ENCODE data around the gene LCE1A. TPM values are rescaled to one million over a fixed set of nuclear protein-coding genes. Genes with fewer than 3 reads are reported as not detected.

Gene LCE1A
- polyA plus RNA-seq, 1 of the 3 experiments (the other 2 are of a cell fraction): not detected

DNA sequence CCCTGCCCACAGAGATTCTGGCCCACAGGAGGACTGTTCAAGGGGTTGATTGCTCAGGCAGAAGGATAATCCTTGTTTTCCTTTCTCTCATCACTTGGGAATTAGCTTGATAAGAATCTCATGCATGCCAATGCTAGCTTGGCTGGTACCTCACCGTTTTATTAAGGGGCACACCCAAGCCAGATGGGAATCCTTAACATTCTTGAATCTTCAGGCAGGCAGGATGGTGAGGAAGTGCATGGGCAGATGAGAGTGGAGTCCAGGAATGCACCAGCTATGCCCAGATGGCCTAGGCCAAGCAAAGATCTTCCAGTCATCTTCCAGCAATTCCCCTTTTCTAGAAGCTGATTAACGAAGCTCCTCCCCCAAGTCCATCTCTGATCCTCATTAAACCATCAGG, 28.4 kb downstream of the LCE1A start:
- TF ChIP-seq TCF12 (IDR thresholded peaks at IDR 0.05) (peak; percentile 49), SIN3A (IDR thresholded peaks at IDR 0.05; ENCODE audit: borderline replicate concordance, low read depth, low read length) (no peak), RCOR1 (IDR thresholded peaks at IDR 0.05; ENCODE audit: low read length) (no peak)
- H3K27ac ChIP-seq (ENCODE audit: low read depth in 2 of 2, low read length in 1 of 2): no peak overlapping the region
- H3K27me3 ChIP-seq (ENCODE audit: insufficient read depth): no peaks in the 10 kb centered on the region; the same call in 1 of the 2 replicates
- POLR2A ChIA-PET: no interaction called here
- H3K9me3 ChIP-seq: no peaks in the 10 kb centered on the region
- H3K9me2 ChIP-seq: no peaks in the 10 kb centered on the region
- no peaks in the 10 kb centered on the region for H3K4me1 ChIP-seq (ENCODE audit: control insufficient read depth in 1 of 2, insufficient read depth in 2 of 2, low read depth in 1 of 2, low read length in 1 of 2)
- H3K9ac ChIP-seq: no peak overlapping the region
- CTCF ChIA-PET: interaction anchor here (0.6 kb wide), 1 partner anchor 8 kb away, joined by 3 read pairs; no protein-coding TSS in a partner anchor
- no peak overlapping the region for H3K4me2 ChIP-seq
- no peaks in the 10 kb centered on the region for H4K20me1 ChIP-seq (ENCODE audit: insufficient read depth)
- no peaks in the 10 kb centered on the region for H3K36me3 ChIP-seq (replicated peaks in 1 of 2; ENCODE audit: control insufficient read depth in 1 of 2, insufficient read depth in 2 of 2, low read length in 1 of 2)
- no peaks in the 10 kb centered on the region for H3K79me2 ChIP-seq (ENCODE audit: insufficient read depth)
- no peak overlapping the region for H2AFZ ChIP-seq (ENCODE audit: low read depth)
- no peak for DNase-seq
- H3K4me3 ChIP-seq (ENCODE audit: low read depth in 2 of 2, low read length in 1 of 2): no peak overlapping the region
- WGBS (ENCODE audit: low lambda C conversion rate): 0% methylated on average over 2 of the region's 2 CpGs
- no peaks in the 10 kb centered on the region for H3F3A ChIP-seq (replicated peaks; ENCODE audit: insufficient read depth)

DNA sequence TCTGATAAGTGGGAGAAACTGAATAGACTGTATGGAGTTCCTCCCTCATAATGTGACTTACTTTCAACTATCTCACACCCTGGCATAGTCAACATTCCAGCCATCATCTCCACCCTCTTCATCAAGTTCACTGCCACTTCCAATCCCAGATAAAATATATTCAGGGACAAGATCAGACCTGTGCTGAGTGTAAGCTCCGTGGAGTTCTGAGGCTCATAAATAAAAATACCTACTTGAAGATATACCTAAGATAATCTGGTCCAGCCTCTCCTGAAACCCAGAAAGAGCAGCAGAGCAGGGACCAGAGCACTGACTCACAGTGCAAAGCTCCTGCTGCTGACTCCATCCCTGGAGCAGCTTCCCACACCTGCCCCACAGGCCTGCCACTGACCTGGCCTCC, 30.8 kb downstream of the LCE1A start:
- Histone ChIP-seq H3K36me3 (replicated peaks in 1 of 2; ENCODE audit: control insufficient read depth in 1 of 2, insufficient read depth in 2 of 2, low read length in 1 of 2) (no peaks in the 10 kb centered on the region), H3K79me2 (ENCODE audit: insufficient read depth) (no peaks in the 10 kb centered on the region), H3K27ac (ENCODE audit: low read depth in 2 of 2, low read length in 1 of 2) (no peak overlapping the region), H2AFZ (ENCODE audit: low read depth) (no peak overlapping the region), H3K9me3 (no peaks in the 10 kb centered on the region), H3K9me2 (no peaks in the 10 kb centered on the region), H4K20me1 (ENCODE audit: insufficient read depth) (no peaks in the 10 kb centered on the region), H3K4me3 (ENCODE audit: low read depth in 2 of 2, low read length in 1 of 2) (no peak overlapping the region), H3K4me2 (no peak overlapping the region), H3K9ac (no peak overlapping the region), H3K27me3 (ENCODE audit: insufficient read depth) (no peaks in the 10 kb centered on the region; the same call in 1 of the 2 replicates), H3F3A (replicated peaks; ENCODE audit: insufficient read depth) (no peaks in the 10 kb centered on the region), H3K4me1 (ENCODE audit: control insufficient read depth in 1 of 2, insufficient read depth in 2 of 2, low read depth in 1 of 2, low read length in 1 of 2) (no peaks in the 10 kb centered on the region)
- DNase-seq: no peak
- ChIA-PET CTCF (interaction anchor here (1.2 to 1.4 kb wide), 2 partner anchors 12 to 13 kb away, joined by 4 to 5 read pairs; no protein-coding TSS in a partner anchor), POLR2A (no interaction called here)
- 0% methylated on average over 1 of the region's 1 CpG for WGBS (ENCODE audit: low lambda C conversion rate)
- TF ChIP-seq JUND (IDR thresholded peaks at IDR 0.05): no peak
- no peak for TF ChIP-seq SMC3 (IDR thresholded peaks at IDR 0.05; ENCODE audit: low read depth, low read length)
- TF ChIP-seq CHD2 (IDR thresholded peaks at IDR 0.05; ENCODE audit: low read length, partially characterized antibody): no peak
- no peak for TF ChIP-seq MXI1 (IDR thresholded peaks at IDR 0.05; ENCODE audit: low read depth, low read length)
- no peak for TF ChIP-seq TCF12 (IDR thresholded peaks at IDR 0.05)
- no peak for TF ChIP-seq FOXM1 (IDR thresholded peaks at IDR 0.05; ENCODE audit: low read depth)
- TF ChIP-seq RXRA (IDR thresholded peaks at IDR 0.05; ENCODE audit: borderline replicate concordance, low read depth): no peak
- TF ChIP-seq GABPA (IDR thresholded peaks at IDR 0.05; ENCODE audit: low read depth): no peak
- TF ChIP-seq RCOR1 (IDR thresholded peaks at IDR 0.05; ENCODE audit: low read length): no peak
- TF ChIP-seq POLR2AphosphoS5 (IDR thresholded peaks at IDR 0.05; ENCODE audit: low read depth, low read length): no peak
- TF ChIP-seq, protein P1, sequence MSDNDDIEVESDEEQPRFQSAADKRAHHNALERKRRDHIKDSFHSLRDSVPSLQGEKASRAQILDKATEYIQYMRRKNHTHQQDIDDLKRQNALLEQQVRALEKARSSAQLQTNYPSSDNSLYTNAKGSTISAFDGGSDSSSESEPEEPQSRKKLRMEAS (IDR thresholded peaks at IDR 0.05; ENCODE audit: low read depth): no peak
- TF ChIP-seq NFIC (IDR thresholded peaks at IDR 0.05; ENCODE audit: borderline replicate concordance): no peak
- TF ChIP-seq EP300 (IDR thresholded peaks at IDR 0.05; ENCODE audit: borderline replicate concordance in 1 of 2, low read depth in 1 of 2, low read length in 1 of 2): no peak
- TF ChIP-seq FOXJ3 (CRISPR knock-in tag; IDR thresholded peaks at IDR 0.05): no peak
